NCI-H2196 (cell line): ENCODE data around the gene ATAD3C.

Experiments used
- DNase-seq: peaks from one replicate; lab custom pipeline; 2025; ENCODE audit not compliant: unreplicated experiment; lab: John Stamatoyannopoulos, UW

The ATAD3C gene

GRCh38 chr1:1430992-1431844, 18.3 kb upstream of the ATAD3C start:
- DNase-seq = no peak

GRCh38 chr1:1431845-1432273, 17.6 kb upstream of the ATAD3C start:
- no peak for DNase-seq

- no peak for DNase-seq
These were observed 17.1 kb upstream of the ATAD3C start for GRCh38 chr1:1432274-1432950.

- DNase-seq = peak; percentile 89
These were observed 16.3 kb upstream of the ATAD3C start for GRCh38 chr1:1432951-1433803.

- DNase-seq = peak; percentile 65
These were observed 15.7 kb upstream of the ATAD3C start for GRCh38 chr1:1433804-1434130.

- DNase-seq = peak; percentile 83
These were observed 15.2 kb upstream of the ATAD3C start for GRCh38 chr1:1434131-1434823.

- DNase-seq = no peak
These were observed 14.7 kb upstream of the ATAD3C start for GRCh38 chr1:1434824-1435105.

GRCh38 chr1:1435106-1435903, 14.2 kb upstream of the ATAD3C start, which contains the start of gene VWA1:
VWA1 (plus strand) TSS chr1:1435690; CDS start chr1:1435749, 59 bp downstream.
- DNase-seq = peak; percentile 78

GRCh38 chr1:1435911-1436629, 13.4 kb upstream of the ATAD3C start:
- DNase-seq = no peak

- no peak for DNase-seq
These were observed 12.9 kb upstream of the ATAD3C start for GRCh38 chr1:1436630-1437032.

GRCh38 chr1:1437033-1437903, 12.2 kb upstream of the ATAD3C start:
- DNase-seq = no peak

- no peak for DNase-seq
These were observed 11.5 kb upstream of the ATAD3C start for GRCh38 chr1:1437904-1438376.

GRCh38 chr1:1438531-1439381, 10.7 kb upstream of the ATAD3C start:
- DNase-seq = no peak

GRCh38 chr1:1439546-1440261, 9.8 kb upstream of the ATAD3C start:
- no peak for DNase-seq

- no peak for DNase-seq
These were observed 9.1 kb upstream of the ATAD3C start for GRCh38 chr1:1440262-1441001.
